Fibroblast of lung (primary cell): Measurements from ENCODE around the gene PGM5. TPM values are rescaled to one million over a fixed set of nuclear protein-coding genes. Genes with fewer than 3 reads are reported as not detected.

Experiments
- DNase-seq, 2 donors: peaks; one replicate each; pipeline versions ENCODE4 v3.0.0 to v3.0.0-alpha.2; 2010; ENCODE audit warnings: low read depth in 2 of 2
- H2AFZ ChIP-seq: 2 replicates; pipeline ENCODE4 v1.5.1; 2012; ENCODE audit warnings: low read length, control low read depth, inconsistent platforms
- H3K27ac ChIP-seq: 2 replicates; pipeline ENCODE4 v1.5.1; 2011; ENCODE audit warnings: low read length, control low read depth; ENCODE audit not compliant: insufficient read depth
- H3K27me3 ChIP-seq: 2 replicates; pipeline ENCODE4 v1.5.1; 2011; ENCODE audit warnings: mild to moderate bottlenecking, low read length; ENCODE audit not compliant: control insufficient read depth, insufficient read depth
- H3K36me3 ChIP-seq: 2 replicates; pipeline ENCODE4 v1.5.1; 2011; ENCODE audit warnings: low read length; ENCODE audit not compliant: control insufficient read depth, insufficient read depth
- H3K4me1 ChIP-seq: 2 replicates; pipeline ENCODE4 v1.5.1; 2011; ENCODE audit warnings: low read length; ENCODE audit not compliant: control insufficient read depth, insufficient read depth; ENCODE audit errors: extremely low read depth
- H3K4me2 ChIP-seq: 2 replicates; pipeline ENCODE4 v1.5.1; 2011; ENCODE audit warnings: low read length, control low read depth; ENCODE audit not compliant: insufficient read depth; ENCODE audit errors: extremely low read depth
- H3K4me3 ChIP-seq, 4 experiments: fragments of 200-600 bp in 1 of 4; sonication (generic) in 1 of 4; replicated peaks in 1 of 4; 2 replicates each; pipeline ENCODE4 v1.5.1; 2011 to 2016; ENCODE audit warnings: low read length in 4 of 4, low read depth in 3 of 4, mild to moderate bottlenecking in 3 of 4, control low read depth in 2 of 4, inconsistent platforms in 1 of 4, mixed read lengths in 1 of 4; ENCODE audit not compliant: insufficient read depth in 1 of 4; ENCODE audit errors: control extremely low read depth in 1 of 4
- H3K79me2 ChIP-seq: 2 replicates; pipeline ENCODE4 v1.5.1; 2012; ENCODE audit warnings: mild to moderate bottlenecking, low read length, inconsistent platforms; ENCODE audit not compliant: control insufficient read depth, insufficient read depth
- H3K9ac ChIP-seq: 2 replicates; pipeline ENCODE4 v1.5.1; 2011; ENCODE audit warnings: mild to moderate bottlenecking, low read length, control low read depth; ENCODE audit not compliant: insufficient read depth
- H3K9me3 ChIP-seq: 2 replicates; pipeline ENCODE4 v1.5.1; 2012; ENCODE audit warnings: low read depth, low read length; ENCODE audit not compliant: control insufficient read depth, insufficient read depth
- H4K20me1 ChIP-seq: 2 replicates; pipeline ENCODE4 v1.5.1; 2011; ENCODE audit warnings: low read length; ENCODE audit not compliant: control insufficient read depth, insufficient read depth; ENCODE audit errors: extremely low read depth
- EZH2 ChIP-seq: IDR thresholded peaks from 2 replicates; pipeline ENCODE4 v1.5.1; 2012; ENCODE audit warnings: low read length, control low read depth, mild to moderate bottlenecking; ENCODE audit errors: missing control alignments
- polyA plus RNA-seq, 2 donors: library from polyadenylated mRNA; depleted of rRNA in 1 of 2; stranded (reverse) in 1 of 2; unstranded in 1 of 2; fragments of >200 nt; gene quantifications; 2 replicates each; pipeline ENCODE4 v1.2.1, GENCODE V29; 2011 to 2012; ENCODE audit warnings: missing spikeins in 1 of 2
- total RNA-seq: library from RNA; depleted of rRNA; stranded (reverse); fragments of >200 nt; gene quantifications from 2 replicates; pipeline ENCODE4 v1.2.1, GENCODE V29; 2014
- TF ChIP-seq, protein P1 (sequence below), 2 donors: IDR thresholded peaks in 1 of 2; conservative IDR thresholded peaks in 1 of 2; 1 replicate in 1 of 2; 2 replicates in 1 of 2; pipeline ENCODE4 v1.5.1; 2011 to 2012; ENCODE audit warnings: low read length in 2 of 2, control low read depth in 1 of 2, inconsistent platforms in 1 of 2, low read depth in 1 of 2, mild to moderate bottlenecking in 1 of 2

PGM5 gene
- total and polyA plus RNA-seq, 2 donors (not counting 1 experiment from before 2014, with no cell fraction given): 42.6 to 113 TPM

DNA sequence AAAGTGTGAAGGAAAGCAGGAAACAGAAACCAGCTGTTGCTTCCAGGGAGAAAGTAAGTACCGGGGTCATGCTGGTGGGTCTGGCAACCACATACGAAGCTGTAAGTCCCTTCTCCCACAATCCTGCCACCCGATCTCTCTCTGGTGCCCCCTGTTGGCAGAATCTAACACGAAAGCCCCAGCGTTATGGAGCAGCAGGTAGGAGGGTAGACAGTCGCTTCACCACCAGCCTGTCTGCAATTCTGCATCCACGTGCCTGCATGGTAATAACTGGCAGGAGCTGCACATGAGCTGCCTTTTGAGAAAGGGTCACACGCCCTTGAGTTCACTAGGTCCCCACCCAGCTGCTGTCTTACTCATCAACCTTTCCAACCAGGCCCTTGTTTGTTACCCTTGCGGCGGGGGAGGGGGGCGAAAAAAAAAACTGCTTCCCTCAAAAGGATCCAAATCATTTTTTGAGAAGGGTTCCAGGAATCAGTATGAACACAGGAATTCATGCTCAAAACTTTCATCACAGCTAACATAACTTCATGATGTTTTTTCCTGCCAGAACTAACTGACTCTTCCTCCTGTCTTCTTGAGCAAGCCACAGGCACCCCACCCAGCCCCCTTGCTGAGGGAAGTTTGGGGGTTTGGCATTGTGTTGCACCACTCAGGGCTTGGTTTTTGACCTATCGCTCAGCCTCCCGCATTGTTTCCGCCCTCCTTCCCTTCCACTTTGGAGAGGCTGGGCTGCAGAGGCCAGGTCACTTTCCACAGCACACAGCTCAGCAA lies 203.8 kb downstream of the PGM5 start:
- Histone ChIP-seq H3K9ac (no peak overlapping the region), H3K36me3 (no peaks in the 10 kb centered on the region), H3K4me3 (peak overlapping the region in 1 of 4 experiments; percentile 2), H3K4me1 (peaks cover 10% of the 10 kb centered on the region), H3K9me3 (no peaks in the 10 kb centered on the region), H4K20me1 (no peaks in the 10 kb centered on the region), H2AFZ (peak overlapping the region; percentile 39), H3K27me3 (no peaks in the 10 kb centered on the region), H3K27ac (peak overlapping the region; percentile 74), H3K79me2 (no peaks in the 10 kb centered on the region), H3K4me2 (peak overlapping the region; percentile 78)
- TF ChIP-seq, protein P1, sequence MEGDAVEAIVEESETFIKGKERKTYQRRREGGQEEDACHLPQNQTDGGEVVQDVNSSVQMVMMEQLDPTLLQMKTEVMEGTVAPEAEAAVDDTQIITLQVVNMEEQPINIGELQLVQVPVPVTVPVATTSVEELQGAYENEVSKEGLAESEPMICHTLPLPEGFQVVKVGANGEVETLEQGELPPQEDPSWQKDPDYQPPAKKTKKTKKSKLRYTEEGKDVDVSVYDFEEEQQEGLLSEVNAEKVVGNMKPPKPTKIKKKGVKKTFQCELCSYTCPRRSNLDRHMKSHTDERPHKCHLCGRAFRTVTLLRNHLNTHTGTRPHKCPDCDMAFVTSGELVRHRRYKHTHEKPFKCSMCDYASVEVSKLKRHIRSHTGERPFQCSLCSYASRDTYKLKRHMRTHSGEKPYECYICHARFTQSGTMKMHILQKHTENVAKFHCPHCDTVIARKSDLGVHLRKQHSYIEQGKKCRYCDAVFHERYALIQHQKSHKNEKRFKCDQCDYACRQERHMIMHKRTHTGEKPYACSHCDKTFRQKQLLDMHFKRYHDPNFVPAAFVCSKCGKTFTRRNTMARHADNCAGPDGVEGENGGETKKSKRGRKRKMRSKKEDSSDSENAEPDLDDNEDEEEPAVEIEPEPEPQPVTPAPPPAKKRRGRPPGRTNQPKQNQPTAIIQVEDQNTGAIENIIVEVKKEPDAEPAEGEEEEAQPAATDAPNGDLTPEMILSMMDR (conservative IDR thresholded peaks at IDR 0.05 in 1 of 2, IDR thresholded peaks at IDR 0.05 in 1 of 2; ENCODE audit: low read depth in 1 of 2, low read length in 2 of 2): peak; percentile 49 to 62
- no peak for TF ChIP-seq EZH2
- peak; percentile 6 to 96 for DNase-seq

DNA sequence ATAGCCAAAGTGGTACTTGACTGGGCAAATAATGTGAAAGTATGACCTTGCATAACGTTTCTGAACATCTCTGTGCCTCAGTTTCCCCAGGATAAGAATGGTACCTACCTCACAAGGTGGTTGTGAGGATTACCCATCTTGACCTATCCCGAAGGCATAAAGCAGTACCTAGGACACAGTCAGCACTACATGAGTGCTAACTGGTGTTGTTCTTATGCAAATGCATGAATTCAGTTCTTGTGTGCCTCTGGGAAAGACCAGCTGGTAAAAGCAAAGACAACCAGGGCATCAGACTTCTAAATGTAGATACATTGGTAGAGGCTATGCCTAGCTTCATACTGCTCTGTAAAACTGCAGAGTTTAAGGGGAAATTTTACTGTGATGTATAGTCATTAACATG lies 206.1 kb downstream of the PGM5 start:
- TF ChIP-seq EZH2: no peak
- TF ChIP-seq, protein P1 (conservative IDR thresholded peaks at IDR 0.05 in 1 of 2, IDR thresholded peaks at IDR 0.05 in 1 of 2; ENCODE audit: low read depth in 1 of 2, low read length in 2 of 2): no peak
- Histone ChIP-seq H3K36me3 (no peaks in the 10 kb centered on the region), H3K79me2 (no peaks in the 10 kb centered on the region), H3K27me3 (no peaks in the 10 kb centered on the region), H3K4me3 (no peak overlapping the region), H3K27ac (no peak overlapping the region), H3K9me3 (no peaks in the 10 kb centered on the region), H3K4me1 (peaks cover 10% of the 10 kb centered on the region), H2AFZ (no peak overlapping the region), H4K20me1 (no peaks in the 10 kb centered on the region), H3K9ac (no peak overlapping the region), H3K4me2 (no peak overlapping the region)
- DNase-seq: no peak

DNA sequence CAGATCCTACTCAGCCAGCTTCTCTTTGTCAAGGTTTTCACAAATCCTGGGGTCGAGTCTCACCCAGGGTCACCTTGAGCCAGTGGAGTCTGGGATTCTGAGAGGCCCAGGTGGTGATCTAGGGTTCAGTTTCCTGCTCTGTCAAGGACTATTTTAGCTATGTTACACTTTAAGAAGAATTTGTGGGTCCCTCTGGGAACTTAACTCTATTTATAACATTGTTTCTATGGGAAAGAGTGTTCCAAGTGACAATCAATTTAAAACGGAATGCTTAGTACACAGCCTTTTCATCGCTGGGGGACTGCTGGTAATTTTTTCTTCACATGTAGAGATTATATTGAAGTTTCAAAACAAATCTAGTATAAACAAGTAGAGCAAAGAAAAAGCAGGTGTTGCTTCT lies 211.2 kb downstream of the PGM5 start:
- H3K4me2 ChIP-seq: no peak overlapping the region
- no peak overlapping the region for H2AFZ ChIP-seq
- no peak overlapping the region for H3K4me3 ChIP-seq
- H4K20me1 ChIP-seq: no peaks in the 10 kb centered on the region
- no peaks in the 10 kb centered on the region for H3K4me1 ChIP-seq
- H3K9me3 ChIP-seq: no peaks in the 10 kb centered on the region
- H3K79me2 ChIP-seq: no peaks in the 10 kb centered on the region
- DNase-seq: no peak
- TF ChIP-seq EZH2: no peak
- H3K27ac ChIP-seq: no peak overlapping the region
- no peak overlapping the region for H3K9ac ChIP-seq
- H3K27me3 ChIP-seq: no peaks in the 10 kb centered on the region
- no peaks in the 10 kb centered on the region for H3K36me3 ChIP-seq
